ENCODE data around the gene PARD3.

The PARD3 gene

DNA sequence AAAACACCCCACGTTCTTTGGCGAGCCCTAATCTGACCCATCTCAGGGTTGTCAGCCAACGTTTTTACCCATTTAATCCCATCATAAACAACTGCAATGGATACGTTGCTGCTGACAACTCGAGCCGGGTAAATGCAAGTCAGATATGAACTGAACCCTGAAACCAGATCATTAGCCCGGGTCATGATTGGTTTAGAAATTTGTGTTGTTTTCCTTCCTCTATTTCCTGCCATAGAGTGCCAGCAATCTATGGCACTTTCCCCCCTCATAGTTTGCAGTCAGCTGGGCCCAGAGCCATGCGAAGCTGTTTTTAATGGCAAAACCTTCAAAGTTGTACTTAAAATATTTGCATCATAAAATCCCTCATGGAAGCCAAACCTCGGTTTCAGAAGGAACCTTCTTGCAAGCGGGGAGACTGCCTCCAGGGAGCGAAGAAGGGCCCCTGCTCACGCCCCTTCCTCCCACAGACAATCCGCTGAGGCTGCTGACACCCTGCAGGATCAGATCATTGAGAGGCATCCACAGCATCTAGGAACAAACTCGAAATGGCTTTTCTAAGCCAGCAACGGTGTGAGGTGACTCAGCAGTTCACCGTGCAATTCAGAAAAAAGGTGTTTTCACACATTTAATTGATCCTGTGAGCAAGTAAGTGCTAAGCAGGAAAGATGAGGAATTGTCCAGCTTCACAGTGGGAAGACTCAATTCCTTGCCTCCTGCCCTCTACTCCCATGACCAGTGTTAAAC is 710.1 kb downstream of the PARD3 start:
- DNase-seq: no peak

DNA sequence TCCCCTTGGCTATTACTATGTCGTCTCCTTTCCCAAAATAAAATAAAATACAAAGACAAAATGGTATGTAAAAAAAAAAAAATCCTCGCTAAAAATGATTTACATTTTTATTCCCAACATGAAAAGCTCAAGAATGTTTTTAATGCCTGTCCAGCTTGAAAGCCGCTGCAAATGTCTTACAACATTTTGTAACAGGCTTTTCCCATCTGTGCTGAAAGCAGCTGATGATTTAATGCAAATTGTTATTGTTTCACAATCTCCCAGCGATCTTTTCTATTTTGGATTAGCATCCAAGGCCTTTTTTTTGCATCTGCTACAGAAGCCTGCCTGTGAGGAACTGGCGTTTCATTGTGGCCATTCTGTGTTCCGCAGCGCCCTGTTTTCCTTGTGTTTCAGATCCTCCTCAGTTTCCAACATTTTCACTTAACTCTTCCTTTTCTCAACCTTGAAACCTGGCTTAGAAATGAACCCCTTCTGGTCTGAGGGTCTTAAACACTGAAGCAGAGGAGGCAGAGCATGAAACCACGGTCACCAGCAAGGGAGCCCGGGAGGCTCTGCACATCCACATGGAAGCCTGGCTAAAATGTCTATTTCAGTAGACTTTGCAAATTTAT is 712.1 kb downstream of the PARD3 start:
- no peak for DNase-seq

DNA sequence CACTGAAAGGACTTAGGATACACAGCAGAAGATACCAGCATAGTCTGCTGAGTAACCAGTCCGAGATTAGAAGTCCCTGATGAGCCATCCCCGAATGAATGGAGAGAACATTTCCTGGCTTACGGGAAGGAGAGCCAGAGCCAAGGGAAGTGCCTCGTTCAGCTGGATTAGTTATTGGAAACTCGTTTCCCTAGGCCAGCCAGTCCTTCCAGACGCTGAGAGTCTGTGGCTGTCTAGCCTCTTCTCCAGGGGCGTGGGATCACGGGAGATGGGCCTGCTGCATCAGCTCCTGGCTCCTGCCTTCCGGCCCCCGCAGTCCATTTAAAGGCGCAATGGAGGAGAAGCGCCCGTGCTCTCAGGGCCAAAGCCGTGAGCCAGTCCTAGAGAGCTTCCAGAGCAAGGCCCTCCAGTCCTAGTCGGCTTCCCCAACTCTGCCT is 712.8 kb downstream of the PARD3 start:
- no peak for DNase-seq

DNA sequence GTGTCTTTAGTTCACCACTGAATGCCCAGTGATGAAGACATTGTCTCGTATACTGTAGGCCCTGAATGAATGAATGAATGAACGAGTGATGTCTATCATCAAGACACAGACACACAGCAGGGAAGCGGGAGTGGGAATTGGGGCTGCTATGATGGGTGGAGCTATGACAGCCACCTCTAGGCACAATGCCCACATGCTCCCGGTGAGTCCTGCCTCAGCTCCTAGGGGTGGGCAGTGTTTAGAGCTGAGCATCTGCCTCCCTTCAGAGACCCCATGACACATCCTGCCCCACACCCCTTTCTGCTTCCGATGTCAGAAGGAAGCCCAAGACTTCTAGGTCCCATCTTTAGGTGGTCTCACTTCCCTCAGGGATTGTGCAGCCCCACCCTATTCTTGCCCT is 714.1 kb downstream of the PARD3 start:
- DNase-seq: no peak

DNA sequence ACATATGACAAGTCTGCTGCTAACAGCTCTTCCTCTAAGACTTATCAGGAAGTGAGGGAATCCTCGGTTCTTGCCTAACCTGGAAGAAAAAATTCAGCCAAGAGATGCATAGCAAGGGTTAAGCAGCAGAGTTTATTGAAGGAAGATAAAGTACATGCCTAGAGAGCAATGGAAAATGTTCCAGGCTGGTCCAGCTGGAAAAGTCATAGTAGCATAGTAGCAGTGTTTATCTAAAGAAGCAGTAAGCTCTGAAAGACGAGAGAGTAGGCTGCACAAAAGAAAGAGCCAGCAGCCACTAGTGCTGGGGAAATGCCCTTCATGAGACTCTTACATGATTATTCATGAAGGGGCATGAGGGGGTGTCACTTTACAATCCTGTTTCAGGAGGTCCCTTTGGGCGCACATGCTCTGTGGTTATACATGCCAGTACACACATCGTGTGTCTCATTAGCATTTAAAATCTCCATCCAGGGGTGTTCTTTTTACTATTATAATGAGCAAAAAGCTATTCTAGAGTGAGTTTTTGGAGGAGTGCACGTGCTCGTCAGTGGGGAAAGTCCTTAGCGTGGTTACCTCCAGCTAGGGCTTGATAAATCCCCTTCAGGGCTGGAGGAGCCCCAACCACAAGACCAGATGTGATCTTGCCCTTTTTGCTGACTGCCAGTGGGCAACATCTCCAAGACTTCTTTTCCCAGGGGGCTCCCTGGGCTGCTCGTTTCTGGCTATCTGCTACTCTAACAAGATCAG is 716.1 kb downstream of the PARD3 start:
- no peak for DNase-seq

DNA sequence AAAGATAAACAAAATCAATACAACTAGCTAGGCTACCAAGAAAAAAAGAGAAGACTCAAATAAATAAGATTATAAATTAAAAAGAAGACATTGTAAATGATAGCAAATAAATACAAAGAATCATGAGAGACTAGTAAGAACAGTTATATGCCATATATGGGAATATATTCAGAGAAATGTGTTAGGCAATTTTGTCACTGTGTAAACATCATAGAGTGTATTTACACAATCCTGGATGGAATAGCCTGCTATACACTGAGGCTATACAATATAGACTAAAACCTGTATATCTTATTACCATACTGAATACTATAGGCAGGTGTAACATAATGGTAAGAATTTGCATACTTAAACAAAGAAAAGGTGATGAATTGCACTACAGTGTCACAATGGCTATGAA is 717.4 kb downstream of the PARD3 start:
- DNase-seq: no peak

DNA sequence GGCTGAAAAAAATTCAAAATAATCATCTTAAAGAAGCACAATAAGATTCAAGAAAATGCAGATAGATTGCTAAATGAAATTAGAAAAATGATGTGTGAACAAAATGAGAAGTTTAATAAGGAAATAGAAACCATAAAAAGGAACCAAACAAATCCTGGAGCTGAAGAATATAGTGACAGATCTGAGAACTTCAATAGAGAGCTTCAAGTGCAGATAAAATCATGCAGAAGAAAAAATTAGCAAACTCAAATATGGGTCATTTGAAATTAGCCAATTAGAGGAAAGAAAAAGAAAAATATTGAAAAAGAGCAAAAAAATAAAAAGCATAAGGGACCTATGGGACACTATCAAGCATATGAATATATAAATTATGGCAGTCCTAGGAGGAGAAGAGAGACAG is 720.1 kb downstream of the PARD3 start:
- DNase-seq: no peak

DNA sequence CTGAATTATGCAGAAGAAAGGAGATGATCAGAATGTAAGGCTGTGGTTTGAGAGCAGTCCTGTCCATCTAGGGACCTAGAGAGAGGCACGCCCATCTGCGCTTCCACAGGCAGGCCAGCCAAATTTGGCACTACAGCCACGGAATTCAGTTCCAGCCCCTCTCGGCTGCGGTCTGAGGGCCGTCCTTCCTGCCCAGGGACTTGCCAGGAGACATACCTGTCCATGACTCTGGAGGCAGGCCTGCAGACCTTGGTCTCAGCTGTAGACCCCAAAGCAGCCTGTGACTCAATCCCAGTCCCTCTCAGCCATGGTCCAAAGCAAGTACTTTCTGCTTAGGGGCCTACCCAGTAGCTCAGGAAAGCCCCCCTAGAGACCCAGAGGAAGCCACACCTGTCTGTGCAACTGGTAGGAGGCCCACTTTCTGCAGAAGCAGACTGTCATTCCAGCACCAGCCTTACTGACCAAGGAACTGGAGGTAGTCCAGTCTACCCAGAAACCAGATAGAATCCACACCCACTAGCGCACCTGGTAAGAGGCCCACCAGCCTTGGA is 720.9 kb downstream of the PARD3 start:
- no peak for DNase-seq

DNA sequence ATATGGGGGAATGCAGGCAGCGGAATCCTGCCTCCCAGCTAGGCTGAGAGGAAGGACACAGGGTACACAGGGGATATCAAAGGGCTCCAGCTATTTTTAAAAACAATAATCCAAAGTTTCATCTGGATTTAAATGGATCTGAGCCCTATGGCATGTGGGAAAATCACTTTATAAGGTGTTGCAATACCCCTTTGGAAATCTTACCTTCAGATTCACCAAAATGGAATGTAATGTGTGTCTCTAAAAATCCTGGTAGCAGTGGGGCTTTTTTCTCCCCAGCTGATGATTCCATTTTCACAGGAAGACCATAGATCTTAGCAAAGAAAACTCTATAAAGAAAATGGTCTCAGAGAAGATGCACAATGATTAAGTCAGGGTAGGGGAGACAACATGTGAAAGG is 722.2 kb downstream of the PARD3 start:
- DNase-seq: no peak

DNA sequence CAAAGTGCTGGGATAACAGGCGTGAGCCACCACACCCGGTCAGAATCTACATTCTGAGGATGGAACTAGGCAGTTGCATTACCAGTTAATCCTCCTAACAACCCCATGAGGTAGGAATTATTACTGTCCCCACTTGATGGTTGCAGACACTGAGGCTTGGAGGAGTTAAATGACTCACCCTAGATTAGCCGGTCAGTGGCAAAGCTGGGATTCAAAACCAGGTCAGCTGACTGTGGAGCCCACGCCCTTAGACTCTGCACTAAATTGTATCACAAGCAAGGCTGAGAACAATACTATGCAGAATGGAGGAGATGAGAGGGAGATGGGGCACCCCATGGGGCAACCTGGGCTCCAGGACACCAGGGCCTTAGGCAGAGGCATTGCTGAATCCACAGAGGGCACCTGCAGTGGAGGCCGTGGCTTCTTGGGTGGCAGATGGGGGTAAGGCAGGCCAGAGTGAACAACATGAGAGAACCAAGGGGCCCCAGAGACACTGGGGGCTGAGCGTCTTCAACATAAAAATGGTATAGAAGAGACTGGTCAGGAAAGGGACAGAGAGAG is 723.4 kb downstream of the PARD3 start:
- no peak for DNase-seq

DNA sequence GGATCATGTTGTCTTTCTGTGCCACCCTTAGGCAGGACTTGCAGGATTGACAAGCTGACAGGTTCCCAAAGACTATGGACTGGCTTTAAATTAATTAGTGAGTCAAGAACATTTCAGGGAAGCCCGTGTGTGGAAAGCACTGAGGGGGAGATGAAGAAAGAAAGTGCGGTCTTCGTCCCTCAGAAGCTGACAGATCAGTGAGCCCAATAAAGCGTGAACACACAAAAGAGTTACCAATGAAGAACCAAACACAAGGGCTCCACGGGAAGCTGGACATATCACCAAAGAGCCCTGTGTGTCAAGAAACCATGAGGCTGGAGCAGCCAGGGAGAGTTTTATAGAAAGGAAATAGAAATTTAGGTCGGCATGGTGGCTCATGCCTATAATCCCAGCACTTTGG is 725.8 kb downstream of the PARD3 start:
- DNase-seq: no peak

DNA sequence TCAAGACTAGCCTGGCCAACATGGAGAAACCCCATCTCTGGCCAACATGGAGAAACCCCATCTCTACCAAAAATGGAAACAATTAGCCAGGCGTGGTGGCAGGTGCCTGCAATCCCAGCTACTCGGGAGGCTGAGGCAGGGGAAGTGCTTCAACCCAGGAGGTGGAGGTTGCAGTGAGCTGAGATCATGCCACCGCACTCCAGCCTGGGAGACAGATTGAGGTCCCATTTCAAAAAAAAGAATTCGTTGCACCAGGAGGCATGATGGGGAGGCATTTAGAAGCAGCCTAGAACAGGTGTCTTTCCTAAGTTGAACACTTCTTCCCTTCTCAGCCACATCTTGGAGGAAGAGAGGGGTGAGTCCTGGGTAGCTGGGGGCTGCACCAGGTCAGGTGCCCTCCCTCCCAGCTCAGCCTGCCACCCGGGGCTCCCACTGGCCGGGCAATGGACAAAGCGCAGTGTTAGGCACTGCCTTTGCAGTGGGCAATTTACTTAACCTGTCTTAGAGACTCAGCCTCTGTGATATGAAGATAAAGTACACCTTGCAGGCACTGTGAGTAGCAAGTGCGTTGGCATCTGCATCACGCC is 726.8 kb downstream of the PARD3 start:
- DNase-seq: no peak

DNA sequence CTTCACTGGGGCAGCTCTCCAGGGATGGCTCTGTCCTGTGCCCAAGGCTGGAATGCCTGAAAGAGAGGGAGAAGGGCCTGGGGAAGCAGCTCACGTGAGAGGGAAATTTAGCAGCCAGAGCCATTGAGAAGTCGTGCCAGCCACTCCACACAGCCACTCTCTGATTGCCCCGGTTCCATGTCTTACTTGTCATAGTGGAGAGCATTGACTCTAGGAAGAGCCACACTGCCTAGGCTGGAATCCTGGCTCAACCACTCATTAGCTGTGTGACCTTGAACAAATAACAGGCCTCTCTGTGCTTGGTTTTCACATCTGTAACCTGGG is 728.0 kb downstream of the PARD3 start:
- DNase-seq: no peak

DNA sequence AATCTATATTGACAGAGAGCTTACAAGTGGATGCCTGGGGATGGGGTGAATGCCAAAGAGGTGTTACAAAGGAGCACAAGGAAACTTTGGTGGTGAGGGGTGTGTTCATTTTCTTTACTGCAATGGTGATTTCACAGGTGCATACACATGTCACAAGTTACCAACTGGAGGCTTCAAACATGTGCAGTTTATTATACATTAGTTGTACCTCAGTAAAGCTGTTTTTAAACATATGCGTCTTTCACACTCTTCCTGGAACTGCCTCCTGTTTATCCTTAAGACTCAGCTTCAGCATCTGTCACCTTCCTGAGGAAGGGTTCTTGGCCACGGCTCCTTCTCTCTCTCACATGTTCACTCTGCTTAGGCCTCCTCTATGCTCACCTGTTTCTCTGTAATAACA is 731.5 kb downstream of the PARD3 start:
- no peak for DNase-seq

DNA sequence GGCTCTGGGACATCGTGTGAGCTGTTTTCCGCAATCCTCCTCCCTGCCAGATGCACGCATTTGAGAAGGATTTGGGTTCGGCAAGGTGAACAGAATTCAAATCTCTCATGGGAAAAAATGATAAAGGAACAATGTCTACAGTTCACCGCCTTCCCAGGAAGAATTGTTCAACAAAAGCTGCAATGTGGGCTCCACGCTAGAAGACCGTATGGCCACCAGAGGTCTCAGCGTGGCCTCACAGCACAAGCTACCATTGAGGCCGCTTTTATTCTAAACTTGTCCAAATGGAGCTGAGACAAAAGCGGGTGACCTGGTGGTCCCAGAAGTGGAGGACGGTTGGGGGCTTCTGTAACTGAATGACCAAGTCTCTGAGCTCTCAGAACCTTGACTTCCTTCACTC is 733.1 kb downstream of the PARD3 start:
- DNase-seq: no peak

DNA sequence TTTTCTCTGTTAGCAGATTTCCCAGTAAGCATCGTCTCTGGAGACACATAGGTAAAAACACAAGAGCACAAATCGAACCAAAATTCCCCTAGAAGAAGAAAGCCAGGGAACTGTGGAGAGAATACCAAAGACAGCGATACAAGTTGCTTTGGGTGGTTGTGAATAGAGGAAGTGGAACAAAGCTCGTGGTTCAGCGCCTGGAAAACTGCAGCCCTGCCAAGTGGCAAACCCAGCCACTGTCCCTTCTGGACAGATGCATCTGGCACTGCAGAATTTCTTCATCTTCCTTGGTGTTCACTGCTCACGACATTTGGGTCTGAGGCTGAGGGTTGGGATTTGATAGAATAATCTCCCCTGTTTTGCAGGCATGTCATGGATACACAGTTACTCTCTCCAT is 733.8 kb downstream of the PARD3 start:
- DNase-seq: no peak

DNA sequence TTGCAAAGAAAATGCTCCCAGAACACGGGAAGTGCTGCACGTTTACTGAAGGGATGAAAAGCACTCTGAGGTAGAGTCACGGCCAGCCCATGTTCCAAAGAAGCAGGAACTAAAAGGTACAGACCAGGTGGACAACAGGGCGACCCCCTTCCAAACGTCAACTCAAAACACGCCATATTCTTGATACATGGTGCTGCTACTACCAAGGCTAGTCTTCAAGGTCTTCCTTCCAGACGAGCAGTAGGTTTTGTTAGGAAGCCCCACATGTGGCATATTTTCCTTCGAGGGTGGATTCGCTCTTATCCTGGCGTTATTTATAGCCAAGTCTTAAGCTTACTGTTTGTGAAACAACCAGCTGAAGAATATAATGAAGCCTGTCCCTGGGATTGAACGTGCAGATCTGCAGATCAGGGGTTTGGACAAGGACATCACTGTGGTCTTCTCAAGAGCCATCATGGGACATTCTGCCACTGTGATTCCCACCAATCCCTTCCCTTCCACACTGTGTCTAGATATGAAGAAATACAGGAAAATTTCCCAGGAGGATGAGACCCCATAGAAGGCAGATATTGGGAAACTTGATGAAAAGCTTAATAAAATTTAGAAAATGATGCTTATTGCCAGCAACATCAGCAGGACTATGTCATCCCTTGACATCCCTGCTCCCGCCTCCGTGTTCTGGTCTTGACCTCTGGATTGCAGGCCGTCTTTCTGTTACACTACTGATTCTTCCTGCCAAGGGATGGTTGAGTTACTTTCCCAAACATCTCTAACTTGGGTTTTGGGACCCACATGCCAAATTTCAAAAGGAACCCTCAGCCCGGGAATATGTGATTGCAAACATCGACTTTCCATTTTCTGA is 734.4 kb downstream of the PARD3 start:
- DNase-seq: no peak

DNA sequence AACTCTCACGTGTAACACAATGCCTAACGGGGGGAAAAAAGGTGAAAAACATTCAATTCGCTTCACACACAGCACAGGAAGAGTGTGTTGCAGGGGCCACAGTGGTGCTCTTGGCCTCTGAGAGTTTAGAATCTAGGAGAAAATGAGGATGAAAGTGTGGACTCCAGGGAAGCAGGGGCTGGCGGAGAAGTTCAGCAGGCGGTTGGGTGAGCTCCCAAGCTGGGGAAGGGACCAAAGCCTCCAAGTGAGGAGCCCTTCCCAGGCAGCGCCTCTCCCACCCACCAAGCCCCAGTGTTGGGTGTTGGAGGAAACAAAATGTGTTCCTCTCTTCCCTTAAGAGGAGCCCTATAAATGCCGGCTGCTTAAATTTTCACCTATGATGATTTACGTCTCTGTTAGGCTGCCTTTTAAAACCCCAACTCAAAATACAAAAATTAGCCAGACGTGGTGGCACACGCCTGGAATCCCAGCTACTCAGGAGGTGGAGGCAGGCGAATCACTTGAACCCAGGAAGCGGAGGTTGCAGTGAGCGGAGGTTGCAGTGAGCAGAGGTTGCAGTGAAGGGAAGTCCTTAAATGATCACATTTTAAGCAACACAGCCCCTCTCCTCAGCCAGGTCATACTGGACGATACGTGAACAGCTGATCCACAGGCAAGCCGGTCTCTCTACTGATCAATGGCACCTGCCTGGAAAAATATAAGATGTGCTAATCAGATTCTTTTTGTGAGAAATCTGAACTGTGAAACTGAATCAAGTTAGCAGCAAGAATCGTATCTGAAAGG is 735.2 kb downstream of the PARD3 start:
- DNase-seq: no peak

DNA sequence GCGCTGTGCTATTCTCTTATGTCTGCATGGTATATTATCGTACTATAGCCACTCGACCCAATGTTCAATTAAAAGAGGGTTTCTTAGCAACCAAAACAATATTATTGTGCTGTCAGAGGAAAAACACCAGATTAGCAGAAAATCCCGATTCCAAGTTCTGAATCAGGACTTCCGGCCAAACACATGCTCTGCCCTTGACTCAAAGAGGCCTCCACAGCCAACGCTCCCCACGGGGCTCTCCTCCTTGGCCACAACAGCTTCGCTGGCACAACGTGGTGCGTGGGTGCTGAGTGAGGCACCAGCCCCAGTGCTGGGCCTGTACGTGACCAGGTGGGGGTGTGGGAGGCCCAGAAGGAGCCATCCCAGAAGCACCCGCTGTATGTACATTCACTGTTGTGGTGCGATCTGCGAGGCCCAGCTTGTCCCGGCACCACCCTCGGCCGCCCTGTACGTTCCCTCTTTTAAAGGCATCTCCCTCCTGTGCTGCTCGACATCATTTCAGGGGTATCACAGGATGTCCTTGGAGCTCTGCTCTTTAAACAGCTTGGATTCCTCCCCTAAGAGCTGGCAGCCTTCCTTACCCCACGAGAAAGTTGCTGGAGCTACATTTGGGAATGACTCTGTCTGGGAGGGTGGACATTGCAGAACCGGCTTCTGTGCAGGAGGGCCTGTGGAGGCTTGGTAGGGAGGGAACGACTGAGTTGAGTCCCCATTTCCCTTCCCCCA is 736.2 kb downstream of the PARD3 start:
- no peak for DNase-seq

DNA sequence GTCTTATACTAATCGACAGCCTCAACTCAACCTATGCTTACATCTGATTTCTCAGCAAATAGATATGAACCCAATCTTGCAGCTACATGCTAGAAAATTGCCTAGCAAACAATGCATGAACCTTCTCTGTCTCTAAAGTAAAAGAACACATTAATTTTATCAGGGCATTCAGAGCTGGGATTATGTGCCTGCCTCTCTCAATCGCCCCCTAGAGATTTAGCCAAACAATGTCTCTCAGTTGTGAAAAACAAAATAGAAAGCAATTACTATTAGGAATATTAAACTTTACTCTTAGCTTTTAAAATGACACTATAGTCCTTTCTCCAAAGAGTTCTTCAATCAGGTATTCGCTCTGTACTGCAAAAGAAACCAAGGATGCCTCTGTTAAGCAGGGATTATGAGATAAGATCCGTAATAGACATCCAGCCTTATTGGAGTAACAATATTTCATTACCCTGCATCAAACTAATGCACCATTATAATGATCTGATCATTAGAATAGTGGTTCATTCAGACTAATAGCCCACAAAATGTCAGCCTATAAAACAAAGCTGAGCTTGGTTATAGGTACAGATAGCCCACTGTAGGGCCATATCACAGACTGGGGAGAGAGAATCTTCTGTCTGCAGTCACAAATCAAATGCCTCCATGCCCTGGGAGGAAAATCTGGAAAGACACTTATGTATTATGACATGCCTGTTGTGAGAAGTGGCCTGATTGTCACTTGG is 736.9 kb downstream of the PARD3 start:
- DNase-seq: no peak

Data from 8988T (cell line).